SK-N-SH (cell line): ENCODE results near the gene RDH12.

Source experiments
- CTCF ChIP-seq: fragments of 200-600 bp; sonication (generic); IDR thresholded peaks from 2 replicates; pipeline ENCODE4 v1.6.1; 2017; ENCODE audit warnings: antibody characterized with exemption, mild to moderate bottlenecking, moderate library complexity
- EZH2phosphoT487 ChIP-seq: fragments of 200-600 bp; sonication (generic); IDR thresholded peaks from 2 replicates; pipeline ENCODE4 v1.6.1; 2017; ENCODE audit warnings: low read depth, mixed run types, mild to moderate bottlenecking, antibody characterized with exemption, moderate library complexity, borderline replicate concordance
- REST ChIP-seq: IDR thresholded peaks from 2 replicates; pipeline ENCODE4 v1.6.1; 2012; ENCODE audit warnings: mild to moderate bottlenecking, low read depth, low read length, moderate library complexity
- YY1 ChIP-seq: IDR thresholded peaks from 2 replicates; pipeline ENCODE4 v1.4.0; 2012; ENCODE audit warnings: low read depth, mild to moderate bottlenecking

GRCh38 chr14:67762051-67762450 lies 60.4 kb downstream of the RDH12 start:
- TF ChIP-seq CTCF (no peak), YY1 (no peak), EZH2phosphoT487 (no peak), REST (no peak)
